PFSK-1 (cell line): Measurements from ENCODE around the gene DDN.

ENCODE experiments used
- POLR2AphosphoS5 ChIP-seq: IDR thresholded peaks from 2 replicates; pipeline ENCODE4 v1.6.1; 2012; ENCODE audit warnings: low read depth, mild to moderate bottlenecking, control low read depth, low read length, moderate library complexity
- REST ChIP-seq, 2 experiments: IDR thresholded peaks; 2 replicates each; pipeline versions ENCODE4 v1.6.1 to v1.8.0; 2011 to 2012; ENCODE audit warnings: low read depth in 2 of 2, low read length in 2 of 2, control low read depth in 1 of 2, inconsistent platforms in 1 of 2, mild to moderate bottlenecking in 1 of 2, moderate library complexity in 1 of 2; ENCODE audit not compliant: insufficient read depth in 1 of 2
- SIN3A ChIP-seq: IDR thresholded peaks from 2 replicates; pipeline ENCODE4 v1.6.1; 2012; ENCODE audit warnings: mild to moderate bottlenecking, low read length, moderate library complexity, borderline replicate concordance; ENCODE audit not compliant: insufficient read depth
- TAF1 ChIP-seq: IDR thresholded peaks from 2 replicates; pipeline ENCODE4 v1.6.1; 2012; ENCODE audit warnings: low read length, control low read depth, borderline replicate concordance; ENCODE audit not compliant: insufficient read depth

- TF ChIP-seq REST (IDR thresholded peaks at IDR 0.05; ENCODE audit: insufficient read depth in 1 of 2, low read depth in 2 of 2, low read length in 2 of 2) (no peak), POLR2AphosphoS5 (no peak), TAF1 (no peak), SIN3A (no peak)
Measured at GRCh38 chr12:48994224-48995085, 4.7 kb downstream of the DDN start.
